ENCODE data around the gene ABCC1.

Gene ABCC1

DNA sequence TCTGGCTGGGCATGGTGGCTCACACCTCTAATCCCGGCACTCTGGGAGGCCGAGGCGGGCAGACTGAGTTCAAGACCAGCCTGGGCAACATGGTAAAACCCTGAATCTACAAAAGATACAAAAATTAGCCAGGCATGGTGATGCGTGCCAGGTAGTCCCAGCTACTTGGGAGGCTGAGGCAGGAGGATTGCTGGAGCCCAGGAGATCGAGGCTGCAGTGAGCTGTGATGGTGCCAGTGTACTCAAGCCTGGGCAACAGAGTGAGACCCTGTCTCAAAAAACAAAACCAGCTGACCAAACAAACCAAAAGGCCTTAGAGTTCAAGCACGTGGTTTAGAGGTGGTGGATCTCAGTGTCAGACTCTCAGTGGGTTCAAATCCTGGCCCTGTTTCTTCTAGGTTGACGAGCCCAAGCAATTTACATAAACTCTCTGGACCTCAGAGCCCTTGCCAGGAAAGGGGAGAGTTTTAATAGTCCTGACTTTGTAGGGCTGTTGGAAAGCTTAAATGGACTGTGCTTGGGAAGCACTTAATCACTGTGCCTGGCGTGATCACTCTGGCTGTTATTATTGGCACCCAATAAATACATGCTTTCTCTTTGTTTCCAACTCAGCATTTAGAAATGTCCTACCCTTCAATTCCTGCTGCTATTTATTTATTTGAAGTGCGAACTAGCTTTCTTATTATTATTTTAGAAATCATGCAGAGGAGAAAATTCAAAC, 44.7 kb downstream of the ABCC1 start:
- no peak for DNase-seq

DNA sequence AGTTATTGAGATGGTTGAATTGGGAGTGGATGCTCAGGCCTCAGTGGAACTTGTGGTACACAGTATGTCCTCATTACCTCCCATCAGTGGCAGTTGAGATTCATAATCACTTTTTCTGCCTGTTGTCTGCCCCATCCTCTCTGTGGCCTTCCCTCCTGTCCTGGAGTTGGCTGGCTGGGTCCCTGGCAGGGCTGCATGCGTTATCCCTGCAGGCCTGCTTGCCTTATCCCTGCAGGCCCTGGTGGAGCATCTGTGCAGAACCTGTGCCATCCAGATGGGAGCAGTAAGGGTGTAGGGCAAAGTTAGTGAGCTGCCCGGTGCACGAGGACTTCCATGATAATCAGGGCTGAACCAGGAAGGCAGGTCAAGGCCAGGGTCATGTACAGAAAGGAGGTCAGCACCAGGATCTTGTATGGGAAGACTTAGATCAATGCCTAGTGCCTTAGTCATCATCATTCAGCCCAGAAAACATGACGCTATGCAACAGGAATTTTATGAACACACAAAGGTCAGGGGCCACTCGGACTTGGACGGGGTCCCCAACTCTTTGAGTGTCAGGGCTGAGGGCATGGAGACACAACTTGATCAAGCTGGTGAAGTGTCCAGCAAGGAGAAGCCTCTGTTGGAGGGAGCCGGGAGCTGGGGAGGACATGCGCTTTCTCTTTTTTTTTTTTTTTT, 47.2 kb downstream of the ABCC1 start:
- no peak for DNase-seq

DNA sequence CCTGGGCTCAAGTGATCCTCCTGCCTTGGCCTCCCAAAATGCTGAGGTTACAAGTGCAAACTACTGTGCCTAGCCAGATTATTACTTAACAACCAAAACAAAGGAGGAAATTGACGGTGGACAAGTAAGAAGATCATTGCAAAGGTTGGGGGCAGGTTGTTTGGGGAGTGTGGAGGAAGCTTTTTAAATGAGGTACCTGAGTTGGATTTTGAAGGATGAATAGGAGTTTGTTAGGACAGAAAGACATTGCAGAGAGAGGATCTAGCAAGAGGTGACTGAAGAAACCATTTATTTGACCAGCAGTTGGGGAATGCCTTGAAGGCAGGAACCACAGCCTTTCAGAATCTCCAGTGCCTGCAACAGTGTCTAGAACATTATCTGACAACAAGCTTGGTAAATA, 51.3 kb downstream of the ABCC1 start:
- no peak for DNase-seq

DNA sequence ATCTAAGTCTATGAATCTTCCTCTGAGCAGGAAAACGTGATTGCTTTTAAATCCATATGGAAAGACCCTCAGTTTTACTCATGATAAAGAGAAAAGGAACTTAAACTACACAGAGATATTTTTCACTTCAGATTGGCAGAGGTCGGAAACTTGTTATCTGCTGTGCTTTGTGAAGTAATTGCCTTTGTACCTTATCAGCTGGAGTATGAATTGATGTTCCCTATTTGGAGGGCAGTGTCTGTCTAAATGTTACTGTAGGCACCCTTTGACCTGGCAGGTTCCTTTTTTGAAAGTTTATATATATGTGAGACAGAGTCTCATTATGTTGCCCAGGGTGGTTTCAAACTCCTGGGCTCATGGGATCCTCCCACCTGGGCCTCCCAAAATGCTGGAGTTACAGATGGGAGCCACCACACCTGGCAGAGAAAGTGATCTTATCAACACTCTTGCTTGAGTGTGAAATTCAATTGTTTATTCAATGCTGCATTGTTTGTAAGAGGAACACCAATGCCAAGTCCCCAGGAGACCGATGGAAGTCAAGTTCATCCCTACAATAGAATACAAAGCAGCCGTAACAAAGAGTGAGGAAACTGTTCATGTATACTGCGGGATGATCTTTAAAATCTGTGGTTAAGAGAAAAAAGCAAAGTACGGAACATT, 52.3 kb downstream of the ABCC1 start:
- peak; percentile 6 for DNase-seq

DNA sequence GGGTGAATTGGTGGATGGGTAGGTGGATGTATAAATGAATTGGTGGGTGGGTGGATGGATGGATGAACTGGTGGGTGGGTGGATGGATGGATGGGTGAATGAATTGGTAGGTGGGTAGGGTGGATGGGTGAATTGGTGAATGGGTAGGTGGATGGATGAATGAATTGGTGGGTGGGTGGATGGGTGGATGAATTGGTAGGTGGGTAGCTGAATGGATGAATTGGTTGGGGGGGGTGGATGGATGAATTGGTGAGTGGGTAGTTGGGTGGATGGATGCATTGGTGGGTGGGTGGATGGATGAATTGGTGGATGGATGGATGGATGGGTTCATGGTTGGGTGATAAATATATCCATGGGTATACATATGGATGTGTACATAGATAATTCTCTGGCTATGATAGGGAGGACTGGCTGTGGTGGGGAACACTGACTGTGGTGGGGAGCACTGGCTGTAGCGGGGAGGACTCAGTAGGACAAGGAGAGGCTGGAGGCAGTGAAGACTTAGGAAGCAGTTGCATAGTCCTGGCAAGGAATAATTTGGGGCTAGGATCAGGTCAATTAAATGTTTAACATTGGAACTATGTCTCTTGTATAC, 54.4 kb downstream of the ABCC1 start:
- no peak for DNase-seq

DNA sequence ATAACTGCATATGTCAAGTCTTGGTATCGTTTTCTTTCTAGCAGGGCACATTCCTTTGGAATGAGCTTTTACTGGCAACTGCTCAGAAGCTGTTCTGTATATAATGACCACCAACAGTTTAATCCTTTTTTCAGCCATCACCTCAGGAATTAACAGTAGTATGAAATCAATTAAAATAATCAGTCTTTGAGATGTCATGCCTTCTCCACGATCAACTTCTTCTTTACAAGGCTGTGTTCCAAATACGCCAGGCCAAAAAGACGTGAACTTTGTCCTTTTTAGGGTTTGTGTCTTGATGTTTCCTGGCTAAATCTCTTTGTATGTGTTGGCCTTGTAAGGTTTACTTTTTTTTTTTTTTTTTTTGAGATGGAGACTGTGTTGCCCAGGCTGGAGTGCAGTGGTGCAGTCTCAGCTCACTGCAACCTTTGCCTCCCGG, 54.9 kb downstream of the ABCC1 start:
- no peak for DNase-seq

DNA sequence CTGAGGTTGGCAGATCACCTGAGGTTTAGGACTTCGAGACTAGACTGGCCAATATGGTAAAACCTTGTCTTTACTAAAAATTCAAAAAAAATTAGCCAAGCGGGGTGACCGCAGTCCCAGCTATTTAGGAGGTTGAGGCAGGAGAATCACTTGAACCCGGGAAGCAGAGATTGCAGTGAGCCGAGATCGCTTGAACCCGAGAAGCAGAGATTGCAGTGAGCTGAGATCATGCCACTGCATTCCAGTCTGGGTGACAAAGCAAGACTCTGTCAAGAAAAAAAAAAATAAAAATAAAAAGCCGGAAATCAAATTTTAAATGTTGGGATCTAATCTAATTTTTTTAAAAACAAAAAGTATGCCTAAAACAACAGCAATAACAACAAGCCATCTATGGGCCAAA, 56.3 kb downstream of the ABCC1 start:
- DNase-seq: no peak

DNA sequence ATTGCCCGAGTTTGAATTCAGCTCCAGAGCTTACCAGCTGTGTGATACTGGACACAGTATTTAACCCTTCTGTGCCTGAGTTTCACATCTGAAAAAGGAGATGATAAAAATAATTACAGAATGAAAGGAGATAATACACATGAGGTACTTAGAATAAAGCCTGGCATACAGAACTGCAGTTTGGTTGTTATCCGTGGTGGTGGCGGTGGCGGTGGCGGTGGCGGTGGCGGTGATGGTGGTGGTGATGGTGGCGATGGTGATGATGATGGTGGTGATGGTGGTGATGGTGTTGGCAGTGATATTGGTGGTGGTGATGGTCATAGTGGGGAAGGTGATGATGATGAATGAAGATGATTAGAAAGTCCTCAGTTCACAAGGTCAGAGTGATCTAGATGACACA, 57.2 kb downstream of the ABCC1 start:
- DNase-seq: no peak

DNA sequence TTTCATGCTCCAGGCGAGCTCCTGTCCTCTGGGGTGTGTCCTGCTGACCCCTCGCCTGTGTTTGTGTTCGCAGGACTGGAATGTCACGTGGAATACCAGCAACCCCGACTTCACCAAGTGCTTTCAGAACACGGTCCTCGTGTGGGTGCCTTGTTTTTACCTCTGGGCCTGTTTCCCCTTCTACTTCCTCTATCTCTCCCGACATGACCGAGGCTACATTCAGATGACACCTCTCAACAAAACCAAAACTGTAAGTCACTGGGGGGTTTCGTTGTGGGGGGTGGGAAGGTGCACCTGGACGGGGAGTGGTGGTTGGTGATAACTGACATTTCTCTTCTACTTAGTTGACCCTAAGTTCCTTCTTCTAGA, 58.3 kb downstream of the ABCC1 start:
- DNase-seq: no peak

DNA sequence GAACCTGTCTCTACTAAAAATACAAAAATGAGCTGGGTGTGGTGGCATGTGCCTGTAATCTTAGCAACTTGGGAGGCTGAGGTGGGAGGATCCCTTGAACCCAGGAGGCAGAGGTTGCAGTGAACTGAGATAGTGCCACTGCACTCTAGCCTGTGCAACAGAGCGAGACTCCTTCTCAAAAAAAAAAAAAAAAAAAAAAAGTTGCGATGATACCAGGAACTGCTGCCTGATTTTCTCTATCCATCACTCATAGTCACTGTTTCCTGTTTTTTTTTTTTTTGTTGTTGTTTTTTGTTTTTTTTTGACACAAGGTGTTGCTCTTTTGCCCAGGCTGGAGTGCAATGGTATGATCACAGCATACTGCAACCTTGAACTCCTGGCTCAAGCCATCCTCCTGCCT, 59.2 kb downstream of the ABCC1 start:
- DNase-seq: no peak

DNA sequence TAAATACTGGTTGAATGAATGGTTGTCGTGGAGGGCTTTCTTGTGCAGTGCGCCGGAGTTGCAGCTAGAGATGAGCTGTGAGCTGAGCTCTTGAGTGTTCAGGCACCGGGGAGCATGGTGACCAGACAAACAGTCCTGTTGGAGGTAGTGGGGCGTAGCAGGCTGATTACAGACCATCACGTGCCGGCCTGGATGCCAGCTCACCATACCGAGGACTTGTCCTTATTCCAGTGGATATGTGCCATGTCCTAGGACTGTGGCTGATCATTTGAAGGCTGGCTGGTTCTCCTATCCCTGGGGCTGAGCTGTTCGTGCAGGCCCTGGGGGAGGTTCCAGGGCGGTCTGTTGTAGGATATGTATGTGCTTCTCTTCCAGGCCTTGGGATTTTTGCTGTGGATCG, 60.0 kb downstream of the ABCC1 start:
- DNase-seq: no peak

DNA sequence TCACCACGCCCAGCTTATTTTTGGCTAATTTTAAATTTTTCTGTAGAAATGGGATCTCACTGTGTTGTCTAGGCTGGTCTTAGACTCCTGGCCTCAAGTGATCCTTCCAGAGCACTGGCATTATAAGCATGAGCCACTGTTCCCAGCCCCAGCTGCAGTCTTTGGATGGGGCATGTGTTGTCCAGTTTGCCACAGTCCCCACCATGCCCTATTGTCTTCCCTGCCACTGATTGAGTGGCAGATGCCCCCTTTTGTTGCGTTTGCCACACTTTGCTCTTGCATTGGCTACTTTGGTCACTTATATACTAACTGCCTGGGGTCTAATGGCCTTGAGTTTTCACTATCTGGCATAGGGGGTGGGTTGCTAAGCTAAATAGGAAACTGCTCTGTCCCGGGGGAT, 60.8 kb downstream of the ABCC1 start:
- no peak for DNase-seq

DNA sequence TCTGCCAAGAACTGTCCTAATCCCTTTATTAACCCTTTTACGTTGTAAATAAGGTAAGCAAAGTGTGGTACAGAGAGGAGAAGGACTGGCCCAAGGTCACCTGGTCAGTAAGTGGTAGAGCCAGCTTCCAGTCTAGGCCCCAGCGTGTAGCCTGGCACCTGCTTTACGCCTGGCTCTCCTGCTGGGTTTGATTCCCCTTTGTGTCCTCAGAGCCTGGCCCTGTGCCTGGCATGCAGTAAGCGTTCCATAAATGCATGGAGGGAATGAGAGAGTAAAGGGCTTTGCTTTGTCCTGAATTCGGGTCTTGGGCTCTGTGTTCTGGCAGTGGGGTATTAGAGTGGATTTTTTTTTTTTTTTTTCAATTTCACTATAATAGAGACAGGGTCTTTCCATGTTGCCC, 62.7 kb downstream of the ABCC1 start:
- no peak for DNase-seq

DNA sequence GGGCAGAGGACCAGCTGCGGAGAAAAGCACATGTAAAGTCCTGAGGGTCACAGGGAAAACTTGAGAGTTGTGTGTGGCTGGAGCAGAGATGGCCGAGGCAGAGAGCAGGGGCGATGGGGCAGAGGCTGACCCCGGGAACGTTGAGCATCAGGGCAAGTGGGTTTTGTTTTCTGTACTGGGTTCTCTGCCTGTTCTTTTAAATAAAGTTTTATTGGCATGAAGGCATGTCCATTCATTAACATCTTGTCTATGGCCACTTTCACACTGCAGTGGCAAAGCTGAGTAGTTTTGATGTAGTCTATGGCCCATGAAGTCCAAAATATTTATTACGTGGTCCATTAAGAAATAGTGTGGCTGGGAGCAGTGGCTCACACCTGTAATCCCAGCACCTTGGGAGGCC, 64.4 kb downstream of the ABCC1 start:
- DNase-seq: no peak

DNA sequence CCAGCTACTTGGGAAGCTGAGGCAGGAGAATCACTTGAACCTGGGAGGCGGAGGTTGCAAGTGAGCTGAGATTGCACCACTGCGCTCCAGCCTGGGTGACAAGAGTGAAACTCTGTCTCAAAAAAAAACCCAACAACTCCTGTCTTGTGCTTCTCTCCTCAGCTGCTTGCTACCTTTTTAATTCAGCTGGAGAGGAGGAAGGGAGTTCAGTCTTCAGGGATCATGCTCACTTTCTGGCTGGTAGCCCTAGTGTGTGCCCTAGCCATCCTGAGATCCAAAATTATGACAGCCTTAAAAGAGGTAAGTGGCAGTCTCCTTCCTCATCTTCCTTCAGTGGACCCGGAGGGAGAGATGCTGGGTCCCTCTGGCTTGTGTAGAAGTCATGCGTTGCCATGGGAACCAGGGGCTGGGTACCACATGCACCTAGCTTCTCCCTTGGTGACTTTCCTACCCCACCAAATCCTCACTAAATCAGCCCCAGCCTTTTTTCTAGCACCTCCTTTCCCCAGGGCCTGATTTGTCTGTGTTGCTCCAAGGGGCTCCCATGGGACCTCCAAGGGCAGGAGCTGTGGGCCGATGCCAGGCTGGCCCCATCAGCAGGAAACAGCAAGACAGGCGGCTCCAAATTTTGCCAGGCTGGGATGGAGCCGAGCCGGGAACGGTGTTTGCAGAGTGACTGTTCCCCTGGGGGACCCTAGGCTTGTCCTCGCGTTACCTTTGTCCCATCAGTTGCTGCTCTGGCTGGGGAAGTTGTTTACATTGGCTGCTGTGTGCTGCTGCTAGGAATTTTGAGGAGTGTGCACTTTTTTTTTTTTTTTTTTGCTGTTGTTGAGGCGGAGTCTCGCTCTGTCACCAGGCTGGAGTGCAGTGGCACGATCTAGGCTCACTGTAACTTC, 65.2 kb downstream of the ABCC1 start:
- DNase-seq: peak; percentile 99

DNA sequence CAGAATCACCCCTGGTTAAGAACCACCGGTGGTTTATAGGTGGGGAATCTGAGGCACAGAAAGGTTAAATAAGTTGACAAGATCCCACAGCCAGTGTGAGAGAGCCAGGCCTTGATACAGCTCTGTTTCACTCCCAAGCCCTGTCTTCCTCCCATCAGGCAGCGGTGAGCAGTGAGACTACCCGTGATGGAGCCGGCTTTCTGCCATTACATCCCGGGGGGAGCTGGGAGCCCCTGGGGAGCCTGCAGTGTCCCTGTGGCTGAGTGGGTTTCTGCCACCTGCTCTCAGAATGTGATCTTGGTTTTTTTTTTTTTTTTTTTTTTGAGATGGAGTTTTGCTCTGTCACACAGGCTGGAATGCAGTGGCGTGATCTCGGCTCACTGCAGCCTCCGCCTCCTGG, 66.4 kb downstream of the ABCC1 start:
- DNase-seq: peak; percentile 88

DNA sequence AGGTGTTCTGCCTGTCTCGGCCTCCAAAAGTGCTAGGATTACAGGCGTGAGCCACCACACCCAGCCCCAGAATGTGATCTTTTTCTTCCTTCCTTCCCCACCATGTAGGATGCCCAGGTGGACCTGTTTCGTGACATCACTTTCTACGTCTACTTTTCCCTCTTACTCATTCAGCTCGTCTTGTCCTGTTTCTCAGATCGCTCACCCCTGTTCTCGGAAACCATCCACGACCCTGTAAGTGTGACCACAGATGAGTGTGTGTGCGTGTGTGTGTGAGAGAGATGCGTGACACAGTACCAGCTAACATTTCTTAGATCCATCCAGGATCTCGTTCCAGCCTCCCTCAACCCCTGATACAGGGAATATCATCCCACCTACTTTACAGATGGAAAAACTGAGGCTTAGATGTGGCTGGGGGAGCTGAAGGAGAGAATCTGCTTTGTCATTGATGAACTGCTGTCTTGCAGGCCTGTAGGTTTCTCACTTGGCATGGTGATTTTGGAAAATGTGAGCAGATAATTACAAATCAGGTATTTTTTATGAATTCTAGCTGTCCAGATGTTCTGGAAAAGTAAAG, 67.1 kb downstream of the ABCC1 start:
- no peak for DNase-seq

DNA sequence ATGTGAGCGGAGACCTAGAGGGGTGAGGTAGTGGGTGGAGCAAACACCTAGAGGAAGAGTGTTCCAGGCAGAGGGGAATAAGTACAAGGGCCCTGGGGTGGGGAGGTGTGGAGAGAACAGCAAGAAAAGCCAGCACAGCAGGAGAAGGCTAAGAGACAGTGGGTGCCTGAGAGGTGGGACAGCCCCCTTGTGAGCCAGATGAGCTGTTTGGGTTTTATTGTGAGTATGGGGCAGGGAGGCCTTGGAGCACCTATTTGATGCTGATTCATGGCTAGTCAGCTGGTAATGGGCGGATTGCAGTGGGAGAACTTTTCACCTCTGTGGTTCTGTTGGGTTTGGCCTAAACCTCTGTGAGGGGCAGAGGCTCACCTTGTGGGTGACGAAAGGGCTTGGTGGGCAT, 68.4 kb downstream of the ABCC1 start:
- DNase-seq: no peak

DNA sequence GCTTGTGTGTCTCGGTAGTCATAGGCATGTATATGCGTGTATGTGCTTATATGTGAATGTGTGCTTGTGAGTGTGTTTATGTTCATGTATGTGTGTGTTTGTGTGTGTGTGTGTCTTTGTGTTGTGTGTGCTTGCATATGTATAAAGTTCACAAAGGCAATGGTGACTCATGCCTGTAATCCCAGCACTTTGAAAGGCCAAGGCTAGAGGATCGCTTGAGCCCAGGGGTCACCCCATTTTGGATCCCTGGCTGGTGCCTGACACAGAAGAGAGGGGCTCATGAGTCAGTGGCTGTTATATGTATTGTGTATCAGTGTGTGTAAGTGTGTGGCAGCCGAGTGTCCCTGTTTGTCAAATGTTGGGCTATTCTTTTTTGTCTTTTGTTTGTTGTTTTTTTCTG, 69.3 kb downstream of the ABCC1 start:
- DNase-seq: no peak

DNA sequence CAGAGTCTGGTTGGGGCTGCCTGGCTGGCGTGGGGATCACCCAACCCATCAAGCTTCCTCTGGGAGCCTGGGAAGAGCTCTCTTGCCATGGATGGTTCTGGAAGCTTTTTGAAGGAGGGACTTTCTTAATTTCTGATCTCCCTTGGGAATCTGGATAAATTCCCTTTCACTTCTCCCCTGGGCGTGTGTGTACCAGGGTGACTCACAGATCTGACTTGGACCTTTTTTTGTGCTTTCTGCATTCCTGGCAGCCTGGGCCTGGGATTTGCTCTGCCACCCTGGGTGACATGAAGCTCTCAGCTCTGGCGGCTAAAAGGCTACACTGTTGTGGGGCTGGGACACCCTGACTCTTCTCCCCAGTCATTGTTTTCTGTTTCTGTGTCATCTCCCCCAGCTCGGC, 70.1 kb downstream of the ABCC1 start:
- no peak for DNase-seq

DNA sequence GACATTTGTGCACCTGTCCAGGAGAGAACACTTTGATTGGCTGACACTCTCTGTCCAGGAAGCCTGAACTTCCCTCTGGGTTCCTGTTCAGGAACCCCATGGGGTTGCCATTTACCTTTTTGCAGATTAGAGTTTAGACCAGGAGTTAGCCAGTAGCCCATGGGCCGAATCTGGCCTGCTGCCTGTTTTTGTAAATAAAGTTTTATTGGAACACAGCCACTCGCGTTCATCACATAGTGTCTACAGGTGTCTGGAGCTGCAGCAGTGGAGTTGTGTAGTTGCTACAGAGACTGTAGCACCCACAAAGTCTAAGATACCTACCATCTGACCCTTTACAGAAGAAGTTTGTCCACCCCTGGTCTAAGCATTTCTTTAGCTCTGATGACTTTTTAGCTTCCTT, 70.9 kb downstream of the ABCC1 start:
- no peak for DNase-seq

DNA sequence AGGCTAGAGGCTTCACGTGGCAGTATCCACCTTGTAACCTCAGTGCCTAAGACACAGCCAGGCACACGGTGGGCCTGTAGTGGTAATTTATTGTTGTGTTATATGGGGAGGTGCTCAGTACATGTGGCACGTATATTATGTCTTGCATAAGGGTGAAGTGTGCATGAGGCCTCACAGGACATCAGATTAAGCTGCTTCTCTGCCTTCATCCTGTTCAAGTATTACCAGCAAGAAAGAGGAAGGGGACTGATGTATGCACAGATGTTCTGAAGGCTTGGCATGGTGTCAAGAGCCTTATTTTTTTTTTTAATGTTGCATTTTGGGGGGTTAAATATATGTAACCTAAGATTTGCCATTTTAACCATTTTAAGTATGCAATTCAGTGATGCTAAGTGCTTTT, 71.6 kb downstream of the ABCC1 start:
- peak; percentile 8 for DNase-seq

DNA sequence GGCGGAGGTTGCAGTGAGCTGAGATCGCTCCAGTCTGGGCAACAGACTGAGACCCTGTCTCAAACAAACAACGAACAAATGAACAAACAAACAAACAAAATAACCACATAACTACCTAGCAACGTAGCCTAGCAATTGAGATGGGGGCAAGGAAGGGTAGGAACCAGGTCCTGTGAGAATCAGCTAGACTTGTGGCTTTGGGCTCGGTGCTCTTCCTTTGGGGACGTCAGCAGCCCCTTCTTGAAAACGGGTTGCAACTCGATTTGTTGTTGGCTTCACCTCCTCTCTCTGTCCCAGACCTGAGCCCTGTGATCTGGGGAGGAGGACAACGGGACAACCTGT, 72.2 kb downstream of the ABCC1 start:
- DNase-seq: no peak
